ENCODE measurements around the gene FIS1.
"Not testable (repeated sequence)": the region's sequence is repeated elsewhere in the genome, so short reads cannot be mapped to it uniquely, and the experiment has no call there.

Gene FIS1

DNA sequence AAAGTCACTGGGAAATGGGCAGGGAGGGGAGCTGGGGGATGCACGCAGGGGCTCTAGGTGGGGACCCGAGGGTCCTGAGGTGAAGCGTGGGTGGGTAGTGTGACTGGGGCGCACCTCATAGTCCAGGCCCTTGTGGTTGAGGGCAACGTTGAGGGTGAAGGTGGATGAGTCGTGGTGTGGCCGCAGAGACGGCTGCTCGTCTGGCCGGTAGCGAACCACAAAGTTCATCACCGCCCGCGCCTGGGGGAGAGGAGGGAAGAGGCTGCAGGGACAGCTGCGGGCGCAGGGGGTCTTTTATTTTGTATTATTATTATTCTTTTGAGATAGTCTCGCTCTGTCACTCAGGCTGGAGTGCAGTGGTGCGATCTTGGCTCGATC, 38.2 kb downstream of the FIS1 start:
- H3K4me3 ChIP-seq (ENCODE audit: low read depth, low read length), result no peak overlapping the region

DNA sequence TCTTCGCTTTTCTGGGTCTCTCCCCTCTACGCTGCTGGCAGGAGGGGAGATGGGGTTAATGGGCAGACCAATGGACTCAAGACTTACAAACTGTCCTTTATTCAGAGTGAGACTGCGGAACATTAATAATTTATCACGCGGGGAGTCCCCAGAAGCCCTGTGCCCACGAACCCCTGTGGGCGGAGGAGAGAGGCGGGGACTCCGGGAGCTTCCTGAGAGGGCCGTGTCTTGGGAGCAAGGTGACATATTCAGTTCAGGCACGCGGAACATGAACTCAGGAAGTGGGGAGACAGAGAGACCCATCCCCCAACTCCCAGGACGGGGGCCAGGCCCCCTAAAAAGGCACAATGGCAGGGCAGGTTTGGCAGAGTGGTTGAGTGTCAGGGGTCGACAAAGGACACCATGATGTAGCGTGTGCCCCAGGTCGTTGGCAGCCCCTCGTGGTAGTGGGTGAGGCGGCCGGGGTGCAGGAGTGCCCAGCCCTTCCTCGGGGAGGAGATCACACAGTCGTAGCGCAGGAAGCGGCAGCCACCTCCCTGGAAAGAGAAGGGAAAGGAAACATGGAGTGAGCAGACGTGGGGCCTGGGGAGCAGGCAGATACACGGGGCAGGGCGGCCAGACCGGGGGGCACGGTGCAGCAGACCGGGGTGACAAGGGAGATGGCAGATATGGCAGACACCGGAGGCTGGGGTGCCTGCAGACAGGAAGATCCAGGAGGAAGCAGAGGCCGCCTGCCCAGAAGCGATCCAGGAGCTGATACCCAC, 38.8 kb downstream of the FIS1 start:
- H3K4me3 ChIP-seq (ENCODE audit: low read depth, low read length), result no peak overlapping the region

DNA sequence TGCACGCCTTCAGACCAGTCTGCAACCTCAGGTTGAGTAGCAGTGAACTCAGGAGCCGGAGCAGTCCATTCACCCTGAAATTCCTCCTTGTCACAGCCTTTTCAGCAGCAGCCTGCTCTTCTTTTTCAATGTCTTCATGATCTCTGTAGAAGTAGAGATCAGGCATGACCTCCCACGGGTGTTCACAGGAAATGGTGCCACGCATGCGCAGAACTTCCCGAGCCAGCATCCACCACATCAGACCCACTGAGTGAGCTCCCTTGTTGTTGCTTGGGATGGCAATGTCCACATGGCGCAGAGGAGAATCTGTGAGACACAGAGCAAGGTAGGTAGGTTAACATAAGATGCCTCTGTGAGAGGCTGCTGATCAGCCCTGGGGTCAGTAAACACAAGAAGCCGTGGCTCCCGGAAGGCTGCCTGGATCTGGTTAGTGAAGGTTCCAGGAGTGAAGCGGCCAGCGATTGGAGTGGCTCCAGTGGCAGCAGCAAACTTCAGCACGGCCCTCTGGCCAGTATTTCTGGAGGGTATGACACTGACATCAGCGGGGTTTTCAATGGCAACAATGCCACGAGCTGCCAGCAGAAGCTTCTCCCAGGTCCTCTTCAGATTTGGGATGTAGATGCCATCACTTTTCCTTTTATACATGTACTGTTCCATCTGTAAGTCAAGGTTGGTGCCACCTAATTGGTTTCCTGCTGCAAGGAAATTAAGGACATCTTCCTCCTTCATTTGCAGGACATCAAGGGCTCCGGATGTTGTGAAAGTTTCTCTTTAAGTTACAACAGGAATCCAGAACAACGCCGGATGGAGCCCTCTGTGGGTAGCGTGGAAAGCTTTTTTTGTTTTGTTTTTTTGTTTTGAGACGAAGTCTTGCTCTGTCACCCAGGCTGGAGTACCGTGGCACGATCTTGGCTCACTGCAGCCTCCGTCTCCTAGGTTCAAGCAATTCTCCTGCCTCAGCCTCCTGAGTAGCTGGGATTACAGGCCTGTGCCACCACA, 40.8 kb downstream of the FIS1 start:
- not testable (repeated sequence) for H3K4me3 ChIP-seq (ENCODE audit: low read depth, low read length)

DNA sequence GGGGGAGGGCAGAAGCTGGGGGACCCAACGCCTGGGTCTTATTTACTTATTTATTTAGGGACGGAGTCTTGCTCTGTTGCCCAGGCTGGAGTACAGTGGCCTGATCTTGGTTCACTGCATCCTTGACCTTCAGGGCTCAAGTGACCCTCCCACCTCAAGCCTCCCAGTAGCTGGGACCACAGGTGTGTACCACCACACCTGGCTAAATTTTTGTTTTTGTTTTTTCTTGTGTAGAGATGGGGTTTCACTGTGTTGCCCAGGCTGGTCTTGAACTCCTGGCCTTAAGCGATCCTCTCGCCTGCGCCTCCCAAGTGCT, 42.3 kb downstream of the FIS1 start:
- H3K4me3 ChIP-seq (ENCODE audit: low read depth, low read length), result no peak overlapping the region

DNA sequence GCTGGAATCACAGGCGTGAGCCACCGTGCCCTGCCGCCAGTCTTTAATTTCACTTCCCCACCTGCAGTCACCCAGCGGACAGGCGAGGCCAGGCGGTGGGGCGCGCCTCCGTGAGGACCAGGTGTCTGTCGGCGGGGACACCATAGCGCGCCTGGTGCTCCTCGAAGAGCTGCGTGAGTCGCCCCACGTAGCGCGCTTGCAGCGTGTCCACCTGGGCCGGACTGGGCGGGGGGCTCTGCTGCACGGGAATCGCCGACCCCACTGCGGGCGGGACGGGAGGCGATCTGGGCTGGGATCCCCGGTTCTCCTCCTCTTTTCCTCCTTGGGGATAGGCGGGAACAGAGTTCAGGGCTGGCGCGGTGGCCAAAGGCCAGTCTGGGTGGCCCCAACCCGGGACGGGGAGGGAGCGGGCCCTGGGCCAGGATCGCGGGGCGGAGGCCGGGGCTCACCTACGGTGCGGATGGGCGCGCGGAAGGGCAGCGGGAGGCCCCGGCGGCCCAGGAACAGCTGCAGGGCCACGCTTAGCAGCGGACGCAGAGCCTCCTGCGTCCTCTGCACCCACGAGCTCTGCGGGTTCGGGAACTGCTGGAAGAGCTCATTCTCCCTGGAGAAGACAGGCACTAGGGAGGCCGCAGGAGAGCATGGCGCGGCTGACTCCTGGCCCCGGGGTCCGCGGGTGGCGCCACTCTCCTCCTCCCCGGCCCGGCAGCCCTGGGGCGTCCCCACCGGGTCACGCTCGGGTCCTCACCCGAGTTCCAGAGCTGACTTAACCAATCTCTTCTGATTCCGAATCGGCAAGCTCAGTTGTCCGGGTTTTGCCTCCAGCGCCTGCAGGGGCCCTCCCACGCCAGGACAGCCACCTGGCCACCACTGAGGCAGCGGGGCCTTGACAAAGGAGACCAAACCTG, 42.9 kb downstream of the FIS1 start:
- H3K4me3 ChIP-seq (ENCODE audit: low read depth, low read length), result peak overlapping the region; percentile 6

DNA sequence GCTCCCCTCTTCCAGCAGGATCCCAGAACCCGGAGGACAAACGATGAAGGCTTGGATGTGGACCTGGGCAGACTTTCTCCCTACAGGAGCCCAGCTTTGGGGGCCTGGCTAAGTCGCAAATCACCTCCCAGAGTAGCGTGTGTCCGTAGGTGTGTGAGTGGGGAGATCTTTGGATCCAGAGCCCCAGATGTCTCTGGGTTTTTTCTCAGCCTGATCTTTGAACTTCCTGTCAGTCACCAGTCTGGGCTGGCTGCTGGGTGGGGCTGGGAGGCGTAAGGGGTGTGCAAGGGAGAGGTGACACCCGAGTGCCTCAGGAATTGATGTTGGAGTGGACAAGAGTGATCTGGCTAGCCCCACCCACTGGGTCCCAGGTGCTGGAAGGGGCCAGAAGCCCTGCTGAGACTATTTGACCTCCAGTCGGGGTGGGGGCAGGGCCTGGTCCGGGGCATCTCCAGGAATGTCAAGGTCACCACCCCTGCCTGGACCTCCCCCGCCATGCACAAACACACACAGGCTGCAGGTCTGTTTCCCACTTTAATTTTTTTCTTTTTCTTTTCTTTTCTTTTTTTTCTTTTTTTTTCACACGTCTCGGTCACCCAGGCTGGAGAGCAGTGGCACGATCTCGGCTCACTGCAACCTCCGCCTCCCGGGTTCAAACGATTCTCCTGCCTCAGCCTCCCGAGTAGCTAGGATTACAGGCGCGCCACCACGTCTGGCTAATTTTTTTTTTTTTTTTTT, 43.9 kb downstream of the FIS1 start, which contains the start of gene MOGAT3:
TSS of gene MOGAT3 (minus strand) at position 175 of the 738 bp plus-strand sequence. CDS start 182 bp downstream, outside the sequence.
- H3K4me3 ChIP-seq (ENCODE audit: low read depth, low read length), result peak within 1 kb of the TSS; percentile 6

DNA sequence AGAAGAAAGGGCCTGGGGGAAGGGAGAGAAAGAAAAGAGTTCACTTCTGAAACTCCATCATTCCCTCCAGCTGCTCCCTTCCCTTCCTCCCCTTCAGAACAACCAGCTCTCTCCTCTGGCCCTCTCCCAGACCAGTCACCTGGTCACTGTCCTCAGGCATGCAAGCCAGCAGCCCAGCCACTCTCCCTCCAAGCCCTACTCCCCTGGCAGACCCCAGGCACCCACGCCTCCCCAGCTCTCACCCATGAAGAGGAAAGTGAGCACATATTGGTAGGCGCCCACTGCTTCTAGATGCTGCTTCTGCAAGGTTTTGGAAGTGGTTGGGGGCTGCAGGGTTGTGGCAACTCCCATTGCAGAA, 44.4 kb downstream of the FIS1 start:
- no peak overlapping the region for H3K4me3 ChIP-seq (ENCODE audit: low read depth, low read length)

DNA sequence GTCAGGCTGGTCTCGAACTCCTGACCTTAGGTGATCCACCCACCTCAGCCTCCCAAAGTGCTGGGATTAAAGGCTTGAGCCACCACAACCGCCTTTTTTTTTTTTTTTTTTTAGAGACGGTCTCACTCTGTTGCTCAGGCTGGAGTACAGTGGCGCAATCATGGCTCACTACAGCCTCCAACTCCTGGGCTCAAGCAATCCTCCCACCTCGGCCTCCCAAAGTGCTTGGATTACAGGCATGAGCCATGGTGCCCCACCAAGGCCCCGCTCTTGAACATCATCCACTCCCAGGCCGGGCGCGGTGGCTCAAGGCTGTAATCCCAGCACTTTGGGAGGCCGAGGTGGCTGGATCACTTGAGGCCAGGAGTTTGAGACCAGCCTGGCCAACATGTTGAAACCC, 45.4 kb downstream of the FIS1 start:
- H3K4me3 ChIP-seq (ENCODE audit: low read depth, low read length), result not testable (repeated sequence)

DNA sequence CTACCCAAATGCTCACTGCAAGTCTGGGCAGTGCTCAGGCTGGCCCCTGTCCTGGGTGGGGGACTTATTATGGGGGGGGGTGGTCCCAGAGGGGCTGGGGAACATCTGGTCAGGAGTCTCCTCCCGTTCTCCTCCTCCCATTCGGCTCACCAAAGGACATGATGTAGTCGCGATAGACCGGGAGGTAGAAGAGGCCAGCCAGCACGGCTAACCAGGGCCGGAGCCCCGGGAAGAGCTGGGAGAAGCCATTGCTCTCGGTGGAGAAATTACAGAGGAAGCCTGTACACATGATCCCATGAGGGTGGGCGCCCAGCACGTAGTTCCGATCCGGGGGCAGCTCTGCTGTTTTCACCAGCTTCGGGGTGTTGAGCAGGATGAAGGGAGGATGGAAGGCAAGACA, 46.4 kb downstream of the FIS1 start:
- H3K4me3 ChIP-seq (ENCODE audit: low read depth, low read length), result no peak overlapping the region

DNA sequence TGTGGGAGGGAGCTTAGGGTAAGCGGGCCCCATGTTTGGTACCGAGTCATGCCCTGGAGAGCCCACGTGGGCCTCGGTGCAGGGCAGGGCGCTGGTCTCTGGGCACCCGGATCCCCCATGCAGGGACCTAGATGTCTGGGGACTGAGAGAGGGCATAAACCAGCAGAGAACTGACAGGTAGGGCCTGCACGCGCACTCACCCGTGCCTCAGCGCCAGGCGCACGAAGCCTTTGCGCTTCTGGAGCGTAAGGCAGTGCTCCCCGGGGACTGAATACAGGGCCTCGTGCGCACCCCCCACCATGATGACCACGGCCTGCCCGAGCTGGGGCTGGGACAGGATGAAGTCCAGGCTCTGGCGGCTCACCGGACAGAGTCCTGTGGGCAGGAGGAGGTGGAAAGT, 46.9 kb downstream of the FIS1 start:
- H3K4me3 ChIP-seq (ENCODE audit: low read depth, low read length), result no peak overlapping the region

DNA sequence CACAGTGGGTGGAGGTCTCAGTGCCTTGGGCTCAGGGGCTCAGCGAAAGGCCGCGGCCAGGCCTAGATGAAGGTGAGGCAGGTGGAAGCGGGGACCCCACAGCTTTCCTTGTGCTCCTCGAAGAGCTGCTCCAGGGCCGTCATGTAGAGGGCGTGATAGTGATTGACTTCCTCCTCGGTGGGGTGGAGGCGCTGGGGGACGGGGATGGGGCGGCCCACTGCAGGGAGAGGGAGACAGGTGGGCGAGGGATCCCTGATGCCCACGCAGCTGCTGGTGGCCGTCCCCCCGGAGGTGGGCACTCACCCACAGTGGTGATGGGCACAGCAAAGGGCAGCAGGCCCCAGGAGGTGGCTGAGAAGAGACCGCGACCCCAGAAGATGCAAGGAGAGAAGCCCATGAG, 49.0 kb downstream of the FIS1 start:
- no peak overlapping the region for H3K4me3 ChIP-seq (ENCODE audit: low read depth, low read length)

Measured in iPS-11a (cell line).